CD4-positive, alpha-beta memory T cell (primary cell): Measurements from ENCODE around the gene MRPL58. TPM values are rescaled to one million over a fixed set of nuclear protein-coding genes. Genes with fewer than 3 reads are reported as not detected.

Experiments
- CTCF ChIA-PET: fragments of 350-600 bp; sonication (Branson Sonifier 250); formaldehyde crosslinking; loops from one replicate; lab custom pipeline; 2021; ENCODE audit warnings: inconsistent platforms; ENCODE audit not compliant: partially characterized antibody; lab: Charles Lee
- POLR2A ChIA-PET: fragments of 350-600 bp; sonication (Branson Sonifier 250); formaldehyde crosslinking; loops from one replicate; lab custom pipeline; 2021; ENCODE audit not compliant: partially characterized antibody; lab: Charles Lee
- DNase-seq, 5 donors: peaks; one replicate each; pipeline versions ENCODE4 v3.0.0 to v3.0.0-alpha.2; 2020 to 2022; ENCODE audit warnings: mixed read lengths in 1 of 5
- H3K27ac ChIP-seq: one replicate; pipeline ENCODE4 v1.7.0; 2013; ENCODE audit warnings: low read depth, low read length
- H3K27me3 ChIP-seq: 2 replicates; pipeline ENCODE4 v1.7.0; 2013; ENCODE audit warnings: mild to moderate bottlenecking, low read length, moderate library complexity; ENCODE audit not compliant: insufficient read depth
- H3K36me3 ChIP-seq: 2 replicates; pipeline ENCODE4 v1.7.0; 2013; ENCODE audit warnings: mild to moderate bottlenecking, low read length, moderate library complexity; ENCODE audit not compliant: insufficient read depth
- H3K4me1 ChIP-seq: 2 replicates; pipeline ENCODE4 v1.7.0; 2013; ENCODE audit warnings: mild to moderate bottlenecking, low read length, moderate library complexity; ENCODE audit not compliant: insufficient read depth
- H3K4me3 ChIP-seq, 2 donors: one replicate each; pipeline ENCODE4 v1.7.0; 2013; ENCODE audit warnings: low read length in 2 of 2, mild to moderate bottlenecking in 1 of 2
- H3K9me3 ChIP-seq, 2 donors: one replicate each; pipeline ENCODE4 v1.7.0; 2013; ENCODE audit warnings: low read length in 2 of 2, control low read depth in 1 of 2; ENCODE audit not compliant: control insufficient read depth in 1 of 2
- H3K27ac Mint-ChIP-seq, 7 donors: one replicate each; pipeline ENCODE4 v1.8.0; 2020 to 2021; ENCODE audit warnings: mixed read lengths in 7 of 7, mild to moderate bottlenecking in 6 of 7, inconsistent platforms in 3 of 7, moderate library complexity in 3 of 7
- H3K27me3 Mint-ChIP-seq, 2 donors: one replicate each; pipeline ENCODE4 v1.8.0; 2020 to 2021; ENCODE audit warnings: mixed read lengths in 2 of 2
- H3K36me3 Mint-ChIP-seq, 2 donors: one replicate each; pipeline ENCODE4 v1.8.0; 2020 to 2021; ENCODE audit warnings: mixed read lengths in 2 of 2, inconsistent platforms in 1 of 2, mild to moderate bottlenecking in 1 of 2
- H3K4me1 Mint-ChIP-seq, 4 donors: one replicate each; pipeline ENCODE4 v1.8.0; 2020 to 2021; ENCODE audit warnings: mixed read lengths in 4 of 4, mild to moderate bottlenecking in 1 of 4
- H3K4me3 Mint-ChIP-seq, 8 donors: one replicate each; pipeline ENCODE4 v1.8.0; 2020 to 2021; ENCODE audit warnings: mixed read lengths in 8 of 8, mild to moderate bottlenecking in 7 of 8, moderate library complexity in 6 of 8, inconsistent platforms in 3 of 8
- H3K9me3 Mint-ChIP-seq, 8 donors: one replicate each; pipeline ENCODE4 v1.8.0; 2020 to 2021; ENCODE audit warnings: mixed read lengths in 8 of 8, mild to moderate bottlenecking in 5 of 8, inconsistent platforms in 3 of 8, moderate library complexity in 1 of 8
- intact Hi-C: fragments of 100-400 bp; cut with micrococcal nuclease; formaldehyde crosslinking; loops from one replicate; pipeline ENCODE4 v1.15.1; 2023
- polyA plus RNA-seq, 2 donors: library from polyadenylated mRNA; unstranded; fragments of 300-500 nt; fragmentation: Illumina TruSeq; gene quantifications; one replicate each; pipeline ENCODE4 v1.2.3, GENCODE V29; 2021
- total RNA-seq, 2 experiments: library from RNA; stranded (reverse); gene quantifications; one replicate each; pipeline ENCODE4 v1.2.3, GENCODE V29; 2021

The MRPL58 gene
- total and polyA plus RNA-seq, 4 experiments from 2014 or later: 22.6 to 62.2 (median 41.6) TPM

DNA sequence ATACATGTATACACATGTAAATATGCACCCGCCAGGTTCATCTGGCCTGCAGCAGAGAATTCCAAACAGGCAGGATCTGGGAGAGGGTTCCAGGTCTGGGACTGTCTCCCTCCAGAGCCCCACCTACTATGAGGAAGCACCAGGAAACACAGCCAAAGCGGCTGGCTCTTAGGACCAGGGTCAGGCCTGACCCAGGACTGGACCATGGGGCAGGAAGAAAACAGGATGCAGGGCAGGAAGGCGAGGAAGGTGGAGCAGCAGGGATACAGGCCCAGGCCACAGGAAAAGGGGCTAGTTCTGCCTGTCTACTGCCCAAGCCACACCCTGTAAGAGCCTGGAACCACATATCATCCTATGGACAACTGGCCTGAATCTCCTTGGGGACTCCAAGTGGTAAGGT is 42.1 kb upstream of the MRPL58 start:
- H3K36me3 Mint-ChIP-seq: no peaks in the 10 kb centered on the region
- intact Hi-C loops: no loop called here
- Histone ChIP-seq H3K4me1 (peaks cover 15% of the 10 kb centered on the region), H3K27me3 (no peaks in the 10 kb centered on the region), H3K27ac (no peak overlapping the region), H3K4me3 (no peak overlapping the region), H3K9me3 (no peaks in the 10 kb centered on the region), H3K36me3 (no peaks in the 10 kb centered on the region)
- peaks cover 3 to 5% of the 10 kb centered on the region in 2 donors for H3K27me3 Mint-ChIP-seq
- H3K9me3 Mint-ChIP-seq: no peaks in the 10 kb centered on the region
- DNase-seq: no peak
- H3K27ac Mint-ChIP-seq: peak overlapping the region in 1 of 7 donors; percentile 57
- H3K4me3 Mint-ChIP-seq: peak overlapping the region in 5 of 8 donors; percentile 27 to 81 (median 56)
- peaks cover 4 to 11% (median 7%) of the 10 kb centered on the region in 4 donors for H3K4me1 Mint-ChIP-seq
- CTCF ChIA-PET: interaction anchor here (0.7 to 6.6 kb wide), 2 partner anchors 11 to 555 kb away, joined by 3 to 80 read pairs; no protein-coding TSS in a partner anchor
- POLR2A ChIA-PET: interaction anchor here (1.8 kb wide), 1 partner anchor 9 kb away, joined by 8 read pairs; no protein-coding TSS in a partner anchor

- H3K27me3 Mint-ChIP-seq: peaks cover 3 to 5% of the 10 kb centered on the region in 2 donors
- no peak overlapping the region for H3K4me3 ChIP-seq
- no peaks in the 10 kb centered on the region for H3K36me3 ChIP-seq
- H3K27ac Mint-ChIP-seq: peak overlapping the region in 4 of 7 donors; percentile 52 to 74 (median 64)
- no peaks in the 10 kb centered on the region for H3K27me3 ChIP-seq
- no peaks in the 10 kb centered on the region for H3K9me3 ChIP-seq
- H3K27ac ChIP-seq: no peak overlapping the region
- H3K4me3 Mint-ChIP-seq: peak overlapping the region in 7 of 8 donors; percentile 56 to 92 (median 69)
- no peaks in the 10 kb centered on the region for H3K9me3 Mint-ChIP-seq
- H3K4me1 ChIP-seq: peaks cover 15% of the 10 kb centered on the region
- POLR2A ChIA-PET: interaction anchor here (1.4 to 2.3 kb wide), 6 partner anchors 10 to 231 kb away, joined by 4 to 12 read pairs (median 6); partner anchors contain the start of gene CDR2L
- peaks cover 4 to 11% (median 7%) of the 10 kb centered on the region in 4 donors for H3K4me1 Mint-ChIP-seq
- H3K36me3 Mint-ChIP-seq: no peaks in the 10 kb centered on the region
- CTCF ChIA-PET: interaction anchor here (1.5 to 6.6 kb wide), 3 partner anchors 12 to 142 kb away, joined by 8 to 80 read pairs (median 8); partner anchors contain the start of gene CDR2L
- no peak for DNase-seq
- intact Hi-C loops: no loop called here
Observed at GRCh38 chr17:74971069-74971841, 41.2 kb upstream of the MRPL58 start.

GRCh38 chr17:74971842-74972106 is 40.7 kb upstream of the MRPL58 start:
- Mint-ChIP-seq H3K36me3 (no peaks in the 10 kb centered on the region), H3K4me1 (peaks cover 4 to 11% (median 7%) of the 10 kb centered on the region in 4 donors), H3K4me3 (peak overlapping the region in 7 of 8 donors; percentile 56 to 92 (median 71)), H3K27me3 (peaks cover 3 to 5% of the 10 kb centered on the region in 2 donors), H3K9me3 (no peaks in the 10 kb centered on the region), H3K27ac (peak overlapping the region in 2 of 7 donors; percentile 52 to 57)
- Histone ChIP-seq H3K36me3 (no peaks in the 10 kb centered on the region), H3K27ac (no peak overlapping the region), H3K4me1 (peaks cover 15% of the 10 kb centered on the region), H3K4me3 (peak overlapping the region in 1 of 2 donors; percentile 62), H3K27me3 (no peaks in the 10 kb centered on the region), H3K9me3 (no peaks in the 10 kb centered on the region)
- DNase-seq: no peak
- POLR2A ChIA-PET: interaction anchor here (1.3 to 3.0 kb wide), 9 partner anchors 11 to 233 kb away, joined by 4 to 25 read pairs (median 5); partner anchors contain the start of genes CDR2L and MRPL58
- CTCF ChIA-PET: interaction anchor here (1.5 to 6.6 kb wide), 3 partner anchors 13 to 142 kb away, joined by 8 to 80 read pairs (median 8); partner anchors contain the start of gene CDR2L
- intact Hi-C loops: loop anchor here (1.0 to 2.0 kb wide), 2 partner anchors 16 to 75 kb away; partner anchors contain the start of genes ATP5PD, CDR2L and KCTD2

DNA sequence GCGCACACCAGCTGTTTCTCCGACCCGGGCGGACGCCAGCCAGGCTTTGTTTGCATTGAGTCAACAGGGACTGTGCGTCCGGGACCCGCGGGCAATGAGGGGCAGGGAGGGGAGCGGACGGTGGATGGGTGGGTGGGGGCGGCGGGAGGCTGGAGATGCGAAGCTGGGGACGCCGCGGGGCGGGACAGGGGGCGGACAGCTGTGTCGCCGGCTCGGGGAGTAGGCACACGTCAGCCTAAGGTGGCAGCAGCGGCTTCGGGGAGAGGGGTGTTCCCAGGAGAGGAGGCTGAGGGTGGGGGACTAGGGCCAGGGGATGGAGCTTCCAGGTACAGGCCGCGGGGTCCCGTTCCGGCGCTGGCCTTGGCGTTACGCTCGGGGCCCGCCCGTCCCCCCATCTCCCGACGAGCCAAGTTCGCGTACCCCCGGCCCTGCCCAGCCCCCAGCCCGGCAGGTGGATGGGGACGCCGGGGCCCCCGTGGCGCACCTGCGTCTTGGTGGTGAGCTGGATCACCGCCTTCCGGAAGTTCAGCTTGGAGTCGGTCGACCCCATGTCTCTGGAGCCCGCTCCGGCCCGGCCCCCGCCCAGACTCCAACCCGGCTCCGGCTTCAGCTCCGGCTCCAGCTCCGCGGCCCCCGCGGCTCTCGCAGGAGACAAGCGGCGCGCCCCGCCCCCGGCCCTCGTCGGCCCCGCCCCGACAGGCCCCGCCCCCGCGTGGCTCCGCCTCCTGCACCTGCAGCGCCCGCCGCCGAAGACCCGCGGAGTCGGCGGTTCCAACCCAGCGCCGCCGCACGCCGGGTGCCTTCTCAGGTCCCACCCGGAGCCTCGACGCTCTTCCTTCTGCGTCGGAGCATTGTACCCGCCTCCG is 40.1 kb upstream of the MRPL58 start, which contains the start of gene HID1:
HID1 (minus strand) TSS at position 653 of the 866 bp plus-strand sequence; CDS start at position 550, 103 bp downstream.
- Histone ChIP-seq H3K27ac (peak within 1 kb of the TSS; percentile 32), H3K36me3 (no peaks in the 10 kb centered on the region), H3K27me3 (no peaks in the 10 kb centered on the region), H3K9me3 (no peaks in the 10 kb centered on the region), H3K4me1 (peaks cover 15% of the 10 kb centered on the region), H3K4me3 (peak within 1 kb of the TSS; percentile 36 to 62)
- ChIA-PET POLR2A (interaction anchor here (1.3 to 3.0 kb wide), 12 partner anchors 10 to 234 kb away, joined by 3 to 25 read pairs (median 5); partner anchors contain the start of genes ARMC7, CDR2L, FDXR and MRPL58), CTCF (interaction anchor here (0.8 to 6.6 kb wide), 8 partner anchors 9 to 437 kb away, joined by 3 to 80 read pairs (median 6); partner anchors contain the start of gene CDR2L)
- Mint-ChIP-seq H3K4me3 (peak within 1 kb of the TSS; percentile 81 to 92 (median 86)), H3K9me3 (no peaks in the 10 kb centered on the region), H3K36me3 (no peaks in the 10 kb centered on the region), H3K27me3 (peaks cover 3 to 5% of the 10 kb centered on the region in 2 donors), H3K4me1 (peaks cover 4 to 11% (median 7%) of the 10 kb centered on the region in 4 donors), H3K27ac (peak within 1 kb of the TSS; percentile 57 to 90 (median 74))
- intact Hi-C loops: loop anchor here (1.0 to 2.0 kb wide), 2 partner anchors 15 to 74 kb away; partner anchors contain the start of genes ATP5PD, CDR2L and KCTD2
- peak; percentile 71 to 75 (median 74) for DNase-seq

DNA sequence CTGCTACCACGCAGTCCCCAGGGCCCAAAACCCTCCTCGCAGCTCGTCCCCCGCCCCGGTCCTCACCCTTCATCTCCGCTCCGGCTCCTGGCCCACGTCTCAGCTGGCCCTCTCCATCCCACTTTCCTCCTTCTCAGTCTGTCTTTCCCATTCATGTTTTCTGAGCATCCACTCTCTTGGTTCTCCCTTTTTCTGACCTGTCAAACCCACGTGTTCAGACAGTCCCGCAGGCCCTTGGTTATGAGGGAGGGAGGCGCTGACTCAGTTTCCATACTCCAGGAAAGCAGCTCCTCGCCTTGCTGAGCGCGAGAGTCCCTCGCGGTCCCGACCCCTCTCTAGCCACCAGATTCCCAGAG is 39.5 kb upstream of the MRPL58 start:
- intact Hi-C loops: loop anchor here (1.0 to 2.0 kb wide), 2 partner anchors 14 to 74 kb away; partner anchors contain the start of genes ATP5PD, CDR2L and KCTD2
- H3K27ac ChIP-seq: peak overlapping the region; percentile 32
- peak overlapping the region; percentile 16 to 90 (median 74) for H3K27ac Mint-ChIP-seq
- H3K27me3 Mint-ChIP-seq: peaks cover 3 to 5% of the 10 kb centered on the region in 2 donors
- H3K36me3 Mint-ChIP-seq: no peaks in the 10 kb centered on the region
- H3K4me3 ChIP-seq: peak overlapping the region; percentile 36 to 62
- H3K4me1 Mint-ChIP-seq: peaks cover 4 to 11% (median 7%) of the 10 kb centered on the region in 4 donors
- H3K9me3 Mint-ChIP-seq: no peaks in the 10 kb centered on the region
- DNase-seq: no peak
- H3K27me3 ChIP-seq: no peaks in the 10 kb centered on the region
- H3K4me3 Mint-ChIP-seq: peak overlapping the region; percentile 81 to 92 (median 86)
- ChIA-PET POLR2A (interaction anchor here (1.3 to 3.0 kb wide), 12 partner anchors 10 to 234 kb away, joined by 3 to 25 read pairs (median 5); partner anchors contain the start of genes ARMC7, CDR2L, FDXR and MRPL58), CTCF (interaction anchor here (0.8 to 6.6 kb wide), 7 partner anchors 9 to 436 kb away, joined by 3 to 80 read pairs (median 5); partner anchors contain the start of gene CDR2L)
- peaks cover 15% of the 10 kb centered on the region for H3K4me1 ChIP-seq
- no peaks in the 10 kb centered on the region for H3K9me3 ChIP-seq
- no peaks in the 10 kb centered on the region for H3K36me3 ChIP-seq

DNA sequence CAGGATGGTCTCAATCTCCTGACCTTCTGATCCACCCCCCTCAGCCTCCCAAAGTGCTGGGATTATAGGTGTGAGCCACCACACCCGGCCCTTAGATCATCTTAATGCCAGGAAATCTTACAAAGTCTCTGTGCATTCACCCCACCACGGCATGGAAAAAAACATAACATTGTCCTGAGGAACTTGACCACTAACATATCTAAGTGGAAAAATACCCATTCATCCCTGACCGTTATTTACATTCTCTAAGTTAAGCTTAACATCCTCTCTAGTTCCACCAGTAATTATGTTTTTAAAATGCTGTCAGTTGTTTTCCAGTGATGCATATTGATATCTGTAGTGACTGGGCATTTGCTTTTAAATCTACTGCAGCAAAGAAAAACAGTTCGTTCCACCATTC is 36.5 kb upstream of the MRPL58 start:
- no peaks in the 10 kb centered on the region for H3K36me3 ChIP-seq
- no peaks in the 10 kb centered on the region for H3K9me3 ChIP-seq
- peaks cover 3 to 5% of the 10 kb centered on the region in 2 donors for H3K27me3 Mint-ChIP-seq
- no peak overlapping the region for H3K27ac ChIP-seq
- H3K27ac Mint-ChIP-seq: no peak overlapping the region
- H3K4me1 ChIP-seq: peaks cover 19% of the 10 kb centered on the region
- no peak for DNase-seq
- intact Hi-C loops: no loop called here
- ChIA-PET POLR2A (no interaction called here), CTCF (interaction anchor here (1.5 kb wide), 1 partner anchor 18 kb away, joined by 3 read pairs; no protein-coding TSS in a partner anchor)
- H3K36me3 Mint-ChIP-seq: no peaks in the 10 kb centered on the region
- no peak overlapping the region for H3K4me3 ChIP-seq
- H3K4me1 Mint-ChIP-seq: peaks cover 6 to 11% (median 8%) of the 10 kb centered on the region in 4 donors
- peaks cover 0 to 2% (median 0%) of the 10 kb centered on the region in 8 donors for H3K9me3 Mint-ChIP-seq
- H3K27me3 ChIP-seq: no peaks in the 10 kb centered on the region
- H3K4me3 Mint-ChIP-seq: peak overlapping the region in 1 of 8 donors; percentile 48
